PC-9 (cell line): Measurements from ENCODE around the gene ZDBF2. TPM values are rescaled to one million over a fixed set of nuclear protein-coding genes. Genes with fewer than 3 reads are reported as not detected.
"Not testable (repeated sequence)": the region's sequence is repeated elsewhere in the genome, so short reads cannot be mapped to it uniquely, and the experiment has no call there.

Source experiments
- Bru-seq: library from RNA; stranded (reverse); fragments of 400-500 nt; gene quantifications from one replicate; lab custom pipeline; 2021; lab: Mats Ljungman, UMichigan
- BruChase-seq, 2 experiments: library from RNA; stranded (reverse); fragments of 400-500 nt; gene quantifications; one replicate each; lab custom pipeline; 2021; lab: Mats Ljungman, UMichigan
- BruUV-seq: library from RNA; stranded (reverse); fragments of 400-500 nt; replicated peaks from 2 replicates; lab custom pipeline; 2021; lab: Mats Ljungman, UMichigan
- CTCF ChIA-PET: fragments of 300-600 bp; sonication (Branson Sonifier 250); formaldehyde crosslinking; loops from one replicate; lab custom pipeline; 2022; ENCODE audit warnings: antibody characterized with exemption; lab: Charles Lee
- POLR2A ChIA-PET: fragments of 300-600 bp; sonication (Branson Sonifier 250); formaldehyde crosslinking; loops from one replicate; lab custom pipeline; 2022; ENCODE audit warnings: antibody characterized with exemption; ENCODE audit not compliant: unreplicated experiment; lab: Charles Lee
- DNase-seq, 2 experiments: peaks; one replicate each; pipeline versions ENCODE4 v3.0.0 to v3.0.0-alpha.2; 2015 to 2022; ENCODE audit warnings: mixed read lengths in 1 of 2
- H2AFZ ChIP-seq: fragments of 200-600 bp; sonication (generic); 2 replicates; pipeline ENCODE4 v1.8.1; 2017; ENCODE audit warnings: antibody characterized with exemption
- H3F3A ChIP-seq: fragments of 200-600 bp; sonication (generic); 2 replicates; pipeline ENCODE4 v1.8.1; 2017; ENCODE audit warnings: antibody characterized with exemption, mild to moderate bottlenecking, low read depth; ENCODE audit not compliant: insufficient read depth
- H3K27ac ChIP-seq: fragments of 200-600 bp; sonication (generic); 2 replicates; pipeline ENCODE4 v1.6.1; 2016; ENCODE audit warnings: mixed run types
- H3K27me3 ChIP-seq: fragments of 200-600 bp; sonication (generic); 2 replicates; pipeline ENCODE4 v1.6.1; 2016; ENCODE audit warnings: low read depth, mixed run types; ENCODE audit not compliant: insufficient read depth
- H3K36me3 ChIP-seq: fragments of 200-600 bp; sonication (generic); 2 replicates; pipeline ENCODE4 v1.6.1; 2016; ENCODE audit warnings: low read depth, mixed run types
- H3K4me1 ChIP-seq: fragments of 200-600 bp; sonication (generic); replicated peaks from 2 replicates; pipeline ENCODE4 v1.6.1; 2016; ENCODE audit warnings: mixed run types; ENCODE audit not compliant: insufficient read depth
- H3K4me2 ChIP-seq: fragments of 200-600 bp; sonication (generic); 2 replicates; pipeline ENCODE4 v1.6.1; 2017; ENCODE audit warnings: mixed run types
- H3K4me3 ChIP-seq: fragments of 200-600 bp; sonication (generic); 2 replicates; pipeline ENCODE4 v1.6.1; 2016; ENCODE audit warnings: mixed run types
- H3K79me2 ChIP-seq: fragments of 200-600 bp; sonication (generic); 2 replicates; pipeline ENCODE4 v1.6.1; 2017; ENCODE audit warnings: low read depth, mixed run types
- H3K9me2 ChIP-seq: fragments of 200-600 bp; sonication (generic); 2 replicates; pipeline ENCODE4 v1.8.1; 2017; ENCODE audit warnings: mild to moderate bottlenecking; ENCODE audit not compliant: insufficient read depth
- H3K9me3 ChIP-seq: fragments of 200-600 bp; sonication (generic); 2 replicates; pipeline ENCODE4 v1.8.1; 2016; ENCODE audit warnings: low read depth; ENCODE audit not compliant: insufficient read depth
- H4K20me1 ChIP-seq: fragments of 200-600 bp; sonication (generic); 2 replicates; pipeline ENCODE4 v1.8.1; 2017; ENCODE audit not compliant: insufficient read depth
- CTCF ChIP-seq: fragments of 200-600 bp; sonication (generic); conservative IDR thresholded peaks from 2 replicates; pipeline ENCODE4 v1.6.1; 2017; ENCODE audit warnings: mixed run types, antibody characterized with exemption, mild to moderate bottlenecking, moderate library complexity
- EZH2 ChIP-seq: fragments of 200-600 bp; sonication (generic); IDR thresholded peaks from 2 replicates; pipeline ENCODE4 v1.8.0; 2017; ENCODE audit warnings: antibody characterized with exemption, low read depth
- intact Hi-C: fragments of 100-400 bp; cut with micrococcal nuclease; formaldehyde crosslinking; loops from one replicate; pipeline ENCODE4 v1.10.0; 2022; ENCODE audit not compliant: unreplicated experiment
- long read RNA-seq: library from polyadenylated mRNA; stranded (forward); transcript quantifications from one replicate; pipeline ENCODE4 v2.0.0, GENCODE V29; 2022
- total RNA-seq: library from RNA; stranded (reverse); gene quantifications from 2 replicates; pipeline ENCODE4 v1.2.3, GENCODE V29; 2021

Gene ZDBF2
- total RNA-seq (19.6 and 21.5 TPM in 2 replicates), Bru-seq, nascent RNA (percentile 76 among the genes with signal in this experiment), BruChase-seq, experiment 1, labeled RNA remaining after a 2-hour chase (percentile 85 among the genes with signal in this experiment), BruChase-seq, experiment 2, labeled RNA remaining after a 6-hour chase (percentile 79 among the genes with signal in this experiment)
- long read RNA-seq, partial matches to known transcripts, result 0 of 6 reads
- long read RNA-seq, other reads (novel, unspliced or antisense), result 6 of 6 reads

DNA sequence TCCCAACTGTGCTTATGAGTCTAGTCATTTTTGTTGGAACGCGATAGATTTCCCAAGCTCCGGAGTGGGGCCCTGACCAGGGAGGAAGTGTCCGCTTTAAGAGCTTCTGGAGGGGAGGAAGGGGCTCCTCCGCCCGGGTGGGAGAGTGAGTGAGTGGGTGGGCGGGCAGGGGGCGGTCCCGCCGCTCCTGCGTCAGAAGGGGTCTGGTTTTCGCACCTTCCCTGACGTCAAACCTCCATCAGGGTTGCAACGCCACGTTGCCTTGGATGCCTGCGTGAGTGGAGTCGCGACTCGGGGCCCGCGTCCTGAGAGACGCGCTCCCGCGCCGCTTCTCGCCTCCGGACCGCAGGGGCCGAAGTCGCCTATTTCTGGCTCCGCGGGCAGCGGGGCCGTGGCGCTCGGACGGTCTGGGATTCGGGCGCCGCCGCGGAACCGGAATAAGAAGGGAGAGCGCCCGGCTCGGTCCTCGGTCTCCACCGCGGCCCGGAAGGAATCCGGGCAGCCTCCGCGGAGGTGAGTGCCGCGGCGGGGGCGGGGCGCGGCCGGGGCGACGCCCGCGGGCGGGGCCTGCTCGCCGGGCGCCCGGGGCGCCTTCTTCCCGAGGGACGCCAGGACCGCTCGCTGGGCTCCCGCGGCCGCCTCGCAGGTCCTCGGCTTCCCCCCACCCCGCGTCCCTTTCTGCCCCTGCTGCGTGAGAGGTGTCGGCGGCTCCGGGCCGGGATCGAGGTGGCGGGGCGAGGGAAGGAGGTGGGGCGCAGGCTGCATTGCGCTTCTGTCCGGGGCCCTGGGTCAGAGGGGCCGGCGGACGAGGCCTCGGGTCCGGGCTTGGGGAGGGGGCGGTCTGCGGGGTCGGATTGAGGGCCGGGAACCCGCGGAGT is at the start of gene ZDBF2:
TSS of gene ZDBF2 (plus strand) at position 230 of the 878 bp plus-strand sequence. CDS start 7,187 bp downstream, outside the sequence.
- Histone ChIP-seq H3F3A (no peaks in the 10 kb centered on the region), H3K9me3 (no peaks in the 10 kb centered on the region), H3K27me3 (no peaks in the 10 kb centered on the region), H3K4me2 (peak within 1 kb of the TSS; percentile 95), H3K4me3 (peak within 1 kb of the TSS; percentile 80), H4K20me1 (no peaks in the 10 kb centered on the region), H3K36me3 (no peaks in the 10 kb centered on the region), H3K27ac (peak within 1 kb of the TSS; percentile 67), H3K79me2 (peaks cover 38% of the 10 kb centered on the region), H2AFZ (peak within 1 kb of the TSS; percentile 87), H3K4me1 (peaks cover 23% of the 10 kb centered on the region), H3K9me2 (no peaks in the 10 kb centered on the region)
- no TSS peak for BruUV-seq
- TF ChIP-seq CTCF (no peak), EZH2 (no peak)
- intact Hi-C loops, result no loop called here
- ChIA-PET POLR2A (interaction anchor here (0.6 to 0.7 kb wide), 2 partner anchors 243 to 363 kb away, joined by 4 to 6 read pairs; no protein-coding TSS in a partner anchor), CTCF (no interaction called here)
- peak; percentile 34 to 68 for DNase-seq

DNA sequence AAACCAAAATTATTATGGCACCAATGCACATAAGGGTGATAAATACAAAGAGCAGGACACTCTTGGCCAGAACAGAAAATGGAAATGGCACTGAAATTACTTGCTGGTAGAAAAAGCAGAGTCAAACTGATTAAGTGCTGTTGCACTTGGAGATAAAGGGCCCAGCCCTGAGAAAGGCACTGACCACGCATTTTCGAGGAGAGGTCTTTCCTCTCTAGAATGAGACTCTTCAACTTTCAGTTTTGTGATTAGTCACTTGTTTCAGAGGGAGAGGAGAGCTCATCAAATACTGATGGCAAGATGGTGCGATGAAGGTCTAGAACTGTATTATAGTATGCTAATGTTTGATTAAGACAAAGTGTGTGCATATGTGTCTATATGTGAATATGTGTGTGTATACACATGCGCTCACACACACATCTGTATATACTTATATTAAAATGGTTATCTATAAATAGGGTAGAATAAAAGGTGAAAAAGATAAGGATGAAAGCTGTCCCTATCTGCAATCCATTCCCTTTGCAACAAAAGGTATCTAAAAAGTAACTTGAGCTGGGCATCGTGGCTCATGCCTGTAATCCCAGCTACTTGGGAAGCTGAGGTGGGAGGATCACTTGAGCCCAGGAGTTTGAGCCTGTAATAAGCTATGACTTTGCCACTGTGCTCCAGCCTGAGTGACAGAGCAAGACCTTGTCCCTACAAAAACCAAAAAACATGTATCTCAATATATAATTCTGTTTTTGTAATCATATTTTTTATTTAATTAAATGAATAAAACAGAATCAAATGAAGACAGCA is 48.8 kb upstream of the ZDBF2 start:
- intact Hi-C loops, result no loop called here
- no peak for TF ChIP-seq EZH2
- no peak for TF ChIP-seq CTCF

DNA sequence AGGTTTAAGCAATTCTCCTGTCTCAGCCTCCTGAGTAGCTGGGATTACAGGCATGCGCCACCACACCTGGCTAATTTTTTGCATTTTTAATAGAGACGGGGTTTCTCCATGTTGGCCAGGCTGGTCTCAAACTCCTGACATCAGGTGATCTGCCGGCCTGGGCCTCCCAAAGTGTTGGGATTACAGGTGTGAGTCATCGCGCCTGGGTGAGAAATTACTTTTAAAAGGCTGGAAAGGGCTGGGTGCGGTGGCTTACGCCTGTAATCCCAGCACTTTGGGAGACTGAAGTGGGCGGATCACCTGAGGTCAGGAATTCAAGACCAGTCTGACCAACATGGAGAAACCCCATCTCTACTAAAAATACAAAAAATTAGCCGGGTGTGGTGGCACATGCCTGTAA is 45.8 kb upstream of the ZDBF2 start:
- intact Hi-C loops, H3K4me1 ChIP-seq, H3K9me3 ChIP-seq, BruUV-seq, H3K4me2 ChIP-seq, H2AFZ ChIP-seq, H4K20me1 ChIP-seq, H3K27me3 ChIP-seq, H3K36me3 ChIP-seq, H3K4me3 ChIP-seq, POLR2A ChIA-PET, H3F3A ChIP-seq, H3K79me2 ChIP-seq, H3K9me2 ChIP-seq, H3K27ac ChIP-seq, CTCF ChIA-PET, DNase-seq: not testable (repeated sequence)

More for the DNA sequence above, 48.8 kb upstream of the ZDBF2 start:
- ChIA-PET POLR2A (interaction anchor here (0.6 kb wide), 1 partner anchor 51 kb away, joined by 3 read pairs; no protein-coding TSS in a partner anchor), CTCF (no interaction called here)
- no peaks in the 10 kb centered on the region for H3K79me2 ChIP-seq
- no peaks in the 10 kb centered on the region for H4K20me1 ChIP-seq
- H2AFZ ChIP-seq, result no peak overlapping the region
- H3K36me3 ChIP-seq, result no peaks in the 10 kb centered on the region
- H3F3A ChIP-seq, result no peaks in the 10 kb centered on the region
- H3K27me3 ChIP-seq, result no peaks in the 10 kb centered on the region
- no peak for DNase-seq
- no peak overlapping the region for H3K27ac ChIP-seq
- no peak overlapping the region for H3K4me2 ChIP-seq
- no TSS peak for BruUV-seq
- H3K4me3 ChIP-seq, result no peak overlapping the region
- no peaks in the 10 kb centered on the region for H3K9me2 ChIP-seq
- H3K4me1 ChIP-seq, result peaks cover 7% of the 10 kb centered on the region; the same call in 1 of the 2 replicates
- no peaks in the 10 kb centered on the region for H3K9me3 ChIP-seq
